Adrenal gland (tissue), 5 donors: ENCODE data around the gene TSSK6.

ENCODE experiments used
- CTCF ChIP-seq, 6 experiments: fragments of 450-650 bp in 4 of 6; fragments of 200-600 bp in 2 of 6; sonication (generic) in 1 of 6; IDR thresholded peaks; 1 replicate in 5 of 6; 2 replicates in 1 of 6; pipeline versions ENCODE4 v1.5.1 to v1.8.0; 2016 to 2021; ENCODE audit warnings: antibody characterized with exemption in 6 of 6, mild to moderate bottlenecking in 2 of 6, moderate library complexity in 1 of 6
- POLR2A ChIP-seq, 2 donors: fragments of 450-650 bp; IDR thresholded peaks; one replicate each; pipeline ENCODE4 v1.6.1; 2017; ENCODE audit warnings: antibody characterized with exemption in 2 of 2, mild to moderate bottlenecking in 2 of 2, moderate library complexity in 1 of 2
- donor health status: DM: no; HTN: no; CAD: no.

- TF ChIP-seq CTCF (IDR thresholded peaks at IDR 0.05) (no peak), POLR2A (IDR thresholded peaks at IDR 0.05) (no peak)
Observed at GRCh38 chr19:19471682-19472081, 43.7 kb downstream of the TSSK6 start.
